AG04450 (cell line): Measurements from ENCODE around the gene TCFL5. TPM values are rescaled to one million over a fixed set of nuclear protein-coding genes. Genes with fewer than 3 reads are reported as not detected.

Experiments used
- CTCF ChIA-PET: fragments of 300-600, 350-600 bp; formaldehyde crosslinking; extraction: SDS; loops from one replicate; lab custom pipeline; 2022; ENCODE audit warnings: antibody characterized with exemption, inconsistent platforms; lab: Charles Lee
- POLR2A ChIA-PET: fragments of 350-600 bp; formaldehyde crosslinking; extraction: SDS; loops from one replicate; lab custom pipeline; 2021; ENCODE audit warnings: antibody characterized with exemption, inconsistent platforms; lab: Yijun Ruan, JAX
- DNase-seq: peaks from one replicate; pipeline ENCODE4 v3.0.0-alpha.2; 2011; ENCODE audit warnings: low read depth, low spot score
- H3K27ac ChIP-seq: one replicate; pipeline ENCODE4 v1.5.1; 2012; ENCODE audit warnings: low read depth, low read length, control low read depth
- H3K27me3 ChIP-seq: one replicate; pipeline ENCODE4 v1.6.0; 2012; ENCODE audit warnings: low read length; ENCODE audit not compliant: control insufficient read depth, insufficient read depth
- H3K4me3 ChIP-seq: 2 replicates; pipeline ENCODE4 v1.5.1; 2011; ENCODE audit warnings: mild to moderate bottlenecking, low read depth, low read length, control low read depth
- H3K9me3 ChIP-seq: 2 replicates; pipeline ENCODE4 v1.5.1; 2012; ENCODE audit warnings: low read length; ENCODE audit not compliant: control insufficient read depth, insufficient read depth
- CTCF ChIP-seq: IDR thresholded peaks from 2 replicates; pipeline ENCODE4 v1.5.1; 2011; ENCODE audit warnings: low read depth, low read length, control low read depth, inconsistent platforms
- polyA plus RNA-seq: library from polyadenylated mRNA; depleted of rRNA; stranded (reverse); fragments of >200 nt; gene quantifications from 2 replicates; pipeline ENCODE4 v1.2.3, GENCODE V29; 2011

Gene TCFL5
- polyA plus RNA-seq, 1 experiment = 9.9 TPM

- DNase-seq = no peak
- Histone ChIP-seq H3K4me3 (no peak overlapping the region), H3K9me3 (no peaks in the 10 kb centered on the region; the same call in 1 of the 2 replicates), H3K27me3 (no peaks in the 10 kb centered on the region), H3K27ac (no peak overlapping the region)
- ChIA-PET CTCF (interaction anchor here (0.6 to 1.8 kb wide), 9 partner anchors 8 to 103 kb away, joined by 3 to 7 read pairs (median 4); partner anchors contain the start of gene DIDO1), POLR2A (no interaction called here)
- TF ChIP-seq CTCF = peak; percentile 43
Observed at GRCh38 chr20:62907384-62908317, 46.0 kb upstream of the TCFL5 start.

GRCh38 chr20:62906647-62907375 is 45.2 kb upstream of the TCFL5 start:
- no peak for DNase-seq
- no peak overlapping the region for H3K4me3 ChIP-seq
- no peaks in the 10 kb centered on the region for H3K27me3 ChIP-seq
- H3K27ac ChIP-seq = no peak overlapping the region
- no peaks in the 10 kb centered on the region; the same call in 1 of the 2 replicates for H3K9me3 ChIP-seq
- ChIA-PET CTCF (interaction anchor here (0.6 to 1.8 kb wide), 5 partner anchors 9 to 103 kb away, joined by 3 to 7 read pairs (median 5); partner anchors contain the start of gene DIDO1), POLR2A (no interaction called here)
- TF ChIP-seq CTCF = no peak

GRCh38 chr20:62906209-62906608 is 44.6 kb upstream of the TCFL5 start:
- DNase-seq = no peak
- no peak overlapping the region for H3K27ac ChIP-seq
- no peaks in the 10 kb centered on the region for H3K27me3 ChIP-seq
- H3K4me3 ChIP-seq = no peak overlapping the region
- ChIA-PET CTCF (interaction anchor here (1.8 kb wide), 1 partner anchor 10 kb away, joined by 7 read pairs; no protein-coding TSS in a partner anchor), POLR2A (no interaction called here)
- no peak for TF ChIP-seq CTCF
- no peaks in the 10 kb centered on the region; the same call in 1 of the 2 replicates for H3K9me3 ChIP-seq

GRCh38 chr20:62905536-62906117 is 44.0 kb upstream of the TCFL5 start:
- DNase-seq = no peak
- no peaks in the 10 kb centered on the region for H3K9me3 ChIP-seq
- no peak overlapping the region for H3K4me3 ChIP-seq
- H3K27me3 ChIP-seq = no peaks in the 10 kb centered on the region
- TF ChIP-seq CTCF = no peak
- ChIA-PET POLR2A (no interaction called here), CTCF (no interaction called here)
- no peak overlapping the region for H3K27ac ChIP-seq
